PC-9 (cell line): ENCODE measurements around the gene IRX5. TPM values are rescaled to one million over a fixed set of nuclear protein-coding genes. Genes with fewer than 3 reads are reported as not detected.

Source experiments
- BruUV-seq: library from RNA; stranded (reverse); fragments of 400-500 nt; replicated peaks from 2 replicates; lab custom pipeline; 2021; lab: Mats Ljungman, UMichigan
- CTCF ChIA-PET: fragments of 300-600 bp; sonication (Branson Sonifier 250); formaldehyde crosslinking; loops from one replicate; lab custom pipeline; 2022; ENCODE audit warnings: antibody characterized with exemption; lab: Charles Lee
- POLR2A ChIA-PET: fragments of 300-600 bp; sonication (Branson Sonifier 250); formaldehyde crosslinking; loops from one replicate; lab custom pipeline; 2022; ENCODE audit warnings: antibody characterized with exemption; ENCODE audit not compliant: unreplicated experiment; lab: Charles Lee
- DNase-seq, 2 experiments: peaks; one replicate each; pipeline versions ENCODE4 v3.0.0 to v3.0.0-alpha.2; 2015 to 2022; ENCODE audit warnings: mixed read lengths in 1 of 2
- H2AFZ ChIP-seq: fragments of 200-600 bp; sonication (generic); 2 replicates; pipeline ENCODE4 v1.8.1; 2017; ENCODE audit warnings: antibody characterized with exemption
- H3F3A ChIP-seq: fragments of 200-600 bp; sonication (generic); 2 replicates; pipeline ENCODE4 v1.8.1; 2017; ENCODE audit warnings: antibody characterized with exemption, mild to moderate bottlenecking, low read depth; ENCODE audit not compliant: insufficient read depth
- H3K27ac ChIP-seq: fragments of 200-600 bp; sonication (generic); 2 replicates; pipeline ENCODE4 v1.6.1; 2016; ENCODE audit warnings: mixed run types
- H3K27me3 ChIP-seq: fragments of 200-600 bp; sonication (generic); 2 replicates; pipeline ENCODE4 v1.6.1; 2016; ENCODE audit warnings: low read depth, mixed run types; ENCODE audit not compliant: insufficient read depth
- H3K36me3 ChIP-seq: fragments of 200-600 bp; sonication (generic); 2 replicates; pipeline ENCODE4 v1.6.1; 2016; ENCODE audit warnings: low read depth, mixed run types
- H3K4me1 ChIP-seq: fragments of 200-600 bp; sonication (generic); replicated peaks from 2 replicates; pipeline ENCODE4 v1.6.1; 2016; ENCODE audit warnings: mixed run types; ENCODE audit not compliant: insufficient read depth
- H3K4me2 ChIP-seq: fragments of 200-600 bp; sonication (generic); 2 replicates; pipeline ENCODE4 v1.6.1; 2017; ENCODE audit warnings: mixed run types
- H3K4me3 ChIP-seq: fragments of 200-600 bp; sonication (generic); 2 replicates; pipeline ENCODE4 v1.6.1; 2016; ENCODE audit warnings: mixed run types
- H3K79me2 ChIP-seq: fragments of 200-600 bp; sonication (generic); 2 replicates; pipeline ENCODE4 v1.6.1; 2017; ENCODE audit warnings: low read depth, mixed run types
- H3K9me2 ChIP-seq: fragments of 200-600 bp; sonication (generic); 2 replicates; pipeline ENCODE4 v1.8.1; 2017; ENCODE audit warnings: mild to moderate bottlenecking; ENCODE audit not compliant: insufficient read depth
- H3K9me3 ChIP-seq: fragments of 200-600 bp; sonication (generic); 2 replicates; pipeline ENCODE4 v1.8.1; 2016; ENCODE audit warnings: low read depth; ENCODE audit not compliant: insufficient read depth
- H4K20me1 ChIP-seq: fragments of 200-600 bp; sonication (generic); 2 replicates; pipeline ENCODE4 v1.8.1; 2017; ENCODE audit not compliant: insufficient read depth
- CTCF ChIP-seq: fragments of 200-600 bp; sonication (generic); conservative IDR thresholded peaks from 2 replicates; pipeline ENCODE4 v1.6.1; 2017; ENCODE audit warnings: mixed run types, antibody characterized with exemption, mild to moderate bottlenecking, moderate library complexity
- EZH2 ChIP-seq: fragments of 200-600 bp; sonication (generic); IDR thresholded peaks from 2 replicates; pipeline ENCODE4 v1.8.0; 2017; ENCODE audit warnings: antibody characterized with exemption, low read depth
- intact Hi-C: fragments of 100-400 bp; cut with micrococcal nuclease; formaldehyde crosslinking; loops from one replicate; pipeline ENCODE4 v1.10.0; 2022; ENCODE audit not compliant: unreplicated experiment
- total RNA-seq: library from RNA; stranded (reverse); gene quantifications from 2 replicates; pipeline ENCODE4 v1.2.3, GENCODE V29; 2021

The IRX5 gene
- total RNA-seq, 1 experiment from 2014 or later = not detected

- no TSS peak for BruUV-seq
- H4K20me1 ChIP-seq = no peaks in the 10 kb centered on the region
- TF ChIP-seq CTCF = no peak
- TF ChIP-seq EZH2 = no peak
- no peak overlapping the region for H3K27ac ChIP-seq
- no peaks in the 10 kb centered on the region for H3K27me3 ChIP-seq
- ChIA-PET POLR2A (no interaction called here), CTCF (interaction anchor here (0.7 kb wide), 1 partner anchor 249 kb away, joined by 6 read pairs; no protein-coding TSS in a partner anchor)
- H3K9me3 ChIP-seq = no peaks in the 10 kb centered on the region
- no peaks in the 10 kb centered on the region for H3K4me1 ChIP-seq
- H3K79me2 ChIP-seq = no peaks in the 10 kb centered on the region
- no peak for DNase-seq
- intact Hi-C loops = no loop called here
- no peak overlapping the region for H3K4me3 ChIP-seq
- no peaks in the 10 kb centered on the region for H3F3A ChIP-seq
- H3K36me3 ChIP-seq = no peaks in the 10 kb centered on the region
- no peaks in the 10 kb centered on the region for H3K9me2 ChIP-seq
- no peak overlapping the region for H2AFZ ChIP-seq
- H3K4me2 ChIP-seq = no peak overlapping the region
Observed at GRCh38 chr16:54970016-54970415, 39.4 kb downstream of the IRX5 start.

- Histone ChIP-seq H3K27ac (no peak overlapping the region), H3F3A (no peaks in the 10 kb centered on the region), H2AFZ (no peak overlapping the region), H3K9me3 (no peaks in the 10 kb centered on the region), H3K79me2 (no peaks in the 10 kb centered on the region), H3K36me3 (no peaks in the 10 kb centered on the region), H4K20me1 (no peaks in the 10 kb centered on the region), H3K9me2 (no peaks in the 10 kb centered on the region), H3K4me2 (no peak overlapping the region), H3K27me3 (no peaks in the 10 kb centered on the region), H3K4me3 (no peak overlapping the region), H3K4me1 (no peaks in the 10 kb centered on the region)
- TF ChIP-seq CTCF (no peak), EZH2 (no peak)
- intact Hi-C loops = no loop called here
- no peak for DNase-seq
- no TSS peak for BruUV-seq
- ChIA-PET CTCF (no interaction called here), POLR2A (no interaction called here)
Observed at GRCh38 chr16:54974367-54974766, 43.7 kb downstream of the IRX5 start.

GRCh38 chr16:54976651-54977200 lies 46.1 kb downstream of the IRX5 start:
- CTCF ChIA-PET = interaction anchor here (0.6 kb wide), 1 partner anchor 281 kb away, joined by 7 read pairs; no protein-coding TSS in a partner anchor

More at GRCh38 chr16:54976651-54977200, 46.1 kb downstream of the IRX5 start:
- Histone ChIP-seq H4K20me1 (no peaks in the 10 kb centered on the region), H3K4me2 (no peak overlapping the region), H3K79me2 (no peaks in the 10 kb centered on the region), H3K4me3 (no peak overlapping the region), H3F3A (no peaks in the 10 kb centered on the region), H3K9me3 (no peaks in the 10 kb centered on the region), H3K27me3 (no peaks in the 10 kb centered on the region), H3K9me2 (no peaks in the 10 kb centered on the region), H3K4me1 (no peaks in the 10 kb centered on the region), H3K27ac (no peak overlapping the region), H2AFZ (no peak overlapping the region), H3K36me3 (no peaks in the 10 kb centered on the region)
- TF ChIP-seq CTCF (no peak), EZH2 (no peak)
- POLR2A ChIA-PET = no interaction called here
- intact Hi-C loops = no loop called here
- no TSS peak for BruUV-seq
- no peak for DNase-seq
